Measurements from ENCODE around the gene ZNF530.

The ZNF530 gene

DNA sequence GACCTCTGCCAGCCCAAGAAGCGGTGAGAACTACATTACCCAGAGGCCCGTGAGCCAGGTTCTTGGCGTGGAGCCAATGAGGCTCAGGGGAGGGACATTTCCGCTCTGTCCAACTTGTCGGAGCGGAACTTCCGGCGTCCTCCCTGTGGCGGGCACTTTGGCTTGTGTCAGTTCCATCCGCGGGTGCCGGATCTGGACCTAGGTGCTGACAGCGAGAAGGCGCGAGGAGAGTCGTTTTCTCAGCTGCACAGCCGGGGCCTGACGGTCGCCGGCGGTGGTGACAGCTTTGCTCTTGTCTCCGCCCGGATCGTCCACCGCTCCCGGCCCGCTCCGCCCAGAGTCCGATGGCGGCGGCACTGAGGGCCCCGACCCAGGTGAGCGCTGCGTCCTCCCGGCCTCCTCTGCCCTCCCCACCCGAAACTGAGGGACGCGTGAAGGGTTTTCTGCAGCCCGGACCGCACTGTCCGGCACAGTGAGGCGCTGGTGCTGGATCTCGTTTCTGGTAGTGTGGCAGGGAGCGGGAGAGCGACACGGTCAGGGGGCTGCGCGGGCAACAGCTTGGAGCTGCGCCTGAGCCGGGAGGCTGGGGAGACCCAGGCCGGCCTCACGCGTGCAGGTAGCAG lies at the start of gene ZNF530:
ZNF530 (plus strand) TSS at position 125 of the 623 bp plus-strand sequence. CDS start 4,461 bp downstream, outside the sequence.
- peak; percentile 79 for DNase-seq

DNA sequence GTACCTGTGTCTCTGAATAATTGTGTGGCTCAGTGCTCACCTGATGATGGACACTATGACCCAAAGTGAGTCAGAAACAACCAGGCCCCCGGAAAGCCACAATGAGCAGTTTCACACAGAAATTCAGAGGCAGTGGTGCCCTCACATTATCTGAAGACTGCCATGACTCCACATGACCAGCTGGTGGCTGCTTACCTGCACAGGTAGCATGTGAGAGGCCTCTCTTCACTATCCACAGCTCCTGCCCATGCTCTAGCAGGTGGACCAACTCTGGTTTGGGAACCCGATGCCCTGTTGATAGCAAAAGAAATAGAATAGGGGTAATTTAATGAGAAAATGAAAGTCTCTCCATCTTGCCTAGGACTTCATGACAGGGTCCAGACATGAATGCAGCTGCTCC lies 47.3 kb upstream of the ZNF530 start:
- no peak for DNase-seq

DNA sequence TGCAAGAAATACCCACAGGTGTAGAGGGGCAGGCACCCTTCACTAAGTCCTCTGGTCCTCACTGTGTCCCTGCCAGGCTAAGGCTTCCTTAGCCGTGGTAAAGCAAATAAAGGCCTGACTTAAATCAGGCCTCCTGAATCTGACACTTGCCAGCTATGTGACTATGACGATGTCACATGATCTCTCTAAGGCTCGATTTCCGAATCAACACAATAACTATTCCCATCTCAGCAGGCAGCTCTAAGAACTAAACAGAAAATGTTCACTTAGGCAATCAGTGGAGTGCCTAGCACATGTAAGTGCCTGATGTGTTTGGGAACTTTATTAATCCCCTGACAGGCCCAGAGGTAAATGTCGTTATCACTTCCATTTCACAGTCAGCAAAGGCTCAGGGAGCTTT lies 42.0 kb upstream of the ZNF530 start:
- DNase-seq, result no peak

DNA sequence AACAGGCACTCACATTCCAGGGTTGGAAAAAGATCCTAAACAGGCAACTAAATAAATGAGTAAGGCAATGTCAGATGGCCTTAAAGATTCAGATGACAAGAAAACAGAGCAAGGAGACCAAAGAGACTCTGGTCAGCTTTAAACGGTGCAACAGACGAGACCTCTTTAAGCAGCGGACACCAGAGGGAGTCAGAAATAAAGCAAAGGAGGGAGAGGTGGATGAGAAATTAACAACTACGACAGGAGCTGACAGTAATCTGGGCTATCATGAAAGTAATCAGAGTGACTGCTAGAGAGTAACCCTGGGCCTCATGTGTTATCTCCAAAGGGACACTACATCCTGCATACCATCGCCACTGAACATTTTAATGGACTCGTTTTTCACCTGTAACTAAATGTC lies 41.2 kb upstream of the ZNF530 start:
- DNase-seq, result no peak

DNA sequence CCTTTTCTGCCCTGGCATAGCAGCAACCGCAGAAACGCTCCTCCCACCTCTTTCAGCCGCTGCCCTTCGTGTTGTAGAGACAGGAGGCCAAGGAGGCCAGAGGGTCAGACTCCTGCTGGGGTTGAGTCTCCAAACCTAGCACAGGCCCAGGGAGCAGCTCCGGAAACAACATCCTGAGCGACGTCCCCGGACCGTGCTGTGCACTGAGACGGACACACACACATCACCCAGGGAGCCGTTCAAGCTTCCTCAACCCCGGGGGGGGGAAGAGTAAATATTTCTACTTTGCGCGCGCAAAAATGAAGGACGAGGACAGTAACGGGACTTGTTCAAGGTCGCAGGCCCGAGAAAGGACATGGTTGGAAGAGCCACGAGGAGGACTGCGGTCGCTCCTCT lies 40.7 kb upstream of the ZNF530 start:
- no peak for DNase-seq

DNA sequence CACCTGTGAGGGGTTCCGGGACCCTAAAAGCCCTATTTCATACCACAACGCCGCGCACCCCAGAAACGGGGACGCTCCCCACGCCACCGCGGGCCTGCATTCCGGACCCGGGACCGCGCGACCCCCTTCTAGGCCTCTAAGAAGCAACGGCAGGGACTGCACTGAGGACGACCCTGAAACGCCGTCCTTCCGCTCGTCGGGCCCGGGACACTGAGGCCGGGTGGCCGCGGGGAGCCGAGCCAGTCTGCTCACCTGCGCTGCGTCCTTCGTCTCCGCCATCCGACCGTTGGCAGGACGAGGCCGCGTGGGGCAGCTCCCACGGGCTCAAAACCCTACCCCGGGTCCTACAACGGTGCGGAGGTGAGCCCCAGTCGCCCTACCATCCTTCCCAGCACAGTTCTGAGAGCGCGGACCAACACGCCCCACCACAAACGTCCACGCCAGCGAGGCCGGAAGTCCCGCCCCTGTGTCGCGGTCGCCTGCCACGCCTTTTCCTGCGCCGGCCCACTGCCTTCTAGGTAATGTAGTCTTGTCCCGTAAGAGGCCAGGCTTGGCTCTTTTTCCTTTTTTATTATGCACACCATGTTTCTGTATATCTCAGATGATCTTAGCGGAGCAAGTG lies 40.2 kb upstream of the ZNF530 start, which contains the start of gene ZNF550:
ZNF550 (minus strand) TSS at position 460 of the 622 bp plus-strand sequence; CDS start at position 279, 181 bp downstream.
- peak; percentile 69 for DNase-seq

DNA sequence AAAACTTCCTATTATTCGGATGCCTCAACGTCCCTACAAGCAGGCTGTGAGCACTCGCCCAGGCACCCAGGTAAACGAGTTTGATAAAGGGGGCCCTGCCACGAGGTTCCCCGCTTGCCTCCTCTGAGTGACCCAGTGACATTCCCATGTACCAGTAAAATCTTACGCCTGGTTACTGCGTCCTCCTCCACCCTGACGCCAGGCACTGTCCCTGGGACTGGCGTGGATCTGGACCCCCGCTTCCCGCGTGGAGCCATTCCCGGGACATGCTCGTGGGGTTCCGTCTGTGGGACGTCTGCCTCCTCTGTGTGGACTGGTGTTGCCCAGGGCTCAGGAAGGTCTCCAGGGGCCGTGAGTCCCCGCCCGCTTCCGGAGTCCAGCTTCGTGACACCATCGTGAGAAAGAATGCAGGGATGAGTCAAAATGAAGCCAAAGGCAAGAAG lies 39.6 kb upstream of the ZNF530 start:
- DNase-seq, result peak; percentile 73

DNA sequence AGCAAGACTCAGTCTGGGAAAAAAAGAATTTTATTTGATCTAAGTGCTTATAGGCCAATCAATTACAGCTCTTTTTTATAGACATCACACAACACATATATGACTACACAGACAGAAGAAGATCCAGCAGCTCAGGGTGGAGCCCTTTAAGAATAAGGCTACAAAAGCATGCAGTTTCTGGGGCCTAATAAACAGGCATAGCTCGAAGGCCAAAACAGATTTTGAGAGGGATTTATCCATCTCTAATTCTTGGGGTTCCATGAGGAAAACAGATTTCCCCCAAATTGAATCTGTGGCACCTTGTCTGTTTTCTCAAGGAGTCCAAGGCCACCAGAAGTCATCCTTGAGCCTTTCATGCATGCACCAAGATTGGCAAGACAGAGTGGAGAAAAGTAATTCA lies 36.1 kb upstream of the ZNF530 start:
- DNase-seq, result no peak

DNA sequence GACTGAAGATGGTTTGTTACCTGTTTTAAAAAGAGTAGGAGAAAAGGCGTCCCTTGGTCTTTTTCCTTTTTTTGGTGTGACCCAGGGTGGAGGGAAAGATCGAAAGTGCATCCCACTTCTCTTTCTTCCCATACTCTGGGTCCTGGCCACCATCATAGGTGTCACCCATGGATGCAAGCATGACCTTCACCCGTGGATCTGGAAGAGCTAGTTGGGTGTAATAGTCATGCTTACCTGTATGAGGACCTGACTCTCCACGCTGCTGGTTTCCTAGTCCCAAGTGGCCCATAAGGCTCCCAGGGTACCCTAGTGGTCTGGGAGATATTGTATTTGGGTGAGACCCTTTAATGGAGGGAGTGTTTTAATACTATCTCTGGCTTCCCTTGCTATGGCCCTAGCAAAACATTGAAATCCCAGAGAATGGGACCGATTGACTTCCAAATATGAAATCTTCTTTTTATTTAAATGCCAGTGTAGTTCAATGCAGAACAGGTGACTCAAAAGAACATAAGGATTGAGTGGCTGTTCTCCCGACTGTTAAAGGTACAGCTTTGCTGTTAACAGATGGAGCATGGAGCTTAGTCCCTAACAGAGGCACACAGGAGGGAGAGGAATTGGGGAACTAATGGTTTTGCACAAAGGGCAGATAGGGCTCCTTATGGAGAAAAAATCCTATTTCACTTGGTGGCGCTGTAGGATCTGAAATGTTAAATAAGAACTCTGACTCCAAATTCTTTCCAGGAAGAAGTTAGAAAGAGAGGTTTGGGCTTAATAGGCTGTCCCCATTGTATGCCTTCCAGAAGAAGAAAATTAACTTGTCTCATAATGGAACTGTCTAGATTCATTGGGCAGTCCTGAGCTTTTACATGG lies 33.1 kb upstream of the ZNF530 start:
- no peak for DNase-seq

DNA sequence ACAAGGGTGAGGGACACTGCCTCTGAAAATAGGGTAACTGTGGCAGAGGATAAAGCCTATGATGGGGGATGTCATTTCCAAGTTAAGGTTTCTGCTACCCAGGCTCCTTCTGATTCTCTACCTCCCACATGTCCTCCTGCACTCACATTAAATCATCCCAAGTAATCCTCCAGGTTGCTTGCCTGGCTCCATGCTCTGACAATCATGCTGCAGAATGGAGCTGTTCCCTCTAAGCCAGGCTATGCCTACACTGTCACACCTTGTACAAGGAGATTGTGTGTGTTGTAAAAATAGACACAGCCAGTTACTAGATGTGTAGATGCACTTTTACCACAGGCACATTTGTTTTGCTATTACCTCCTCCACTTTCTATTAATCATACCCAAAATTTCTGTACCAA lies 29.0 kb upstream of the ZNF530 start:
- DNase-seq, result no peak

DNA sequence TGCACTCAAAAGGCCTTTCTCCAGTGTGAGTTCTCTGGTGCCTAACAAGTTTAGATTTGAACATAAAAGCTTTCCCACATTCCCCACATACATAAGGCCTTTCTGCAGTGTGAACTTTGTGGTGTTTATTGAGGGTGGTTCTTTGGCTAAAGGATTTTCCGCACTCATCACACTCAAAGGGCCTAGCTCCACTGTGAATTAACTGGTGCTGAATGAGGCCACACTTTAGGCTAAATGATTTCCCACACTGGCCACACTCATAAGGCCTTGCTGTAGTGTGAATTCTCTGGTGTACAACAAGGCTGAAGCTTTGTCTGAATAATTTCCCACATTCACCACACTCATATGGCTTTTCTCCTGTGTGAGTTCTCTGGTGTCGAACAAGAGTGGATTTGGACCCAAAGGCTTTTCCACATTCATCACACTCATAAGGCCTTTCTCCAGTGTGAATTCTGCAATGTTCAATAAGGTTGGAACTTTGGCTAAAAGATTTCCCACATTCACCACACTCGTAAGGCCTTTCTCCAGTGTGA lies 27.2 kb upstream of the ZNF530 start:
- no peak for DNase-seq

DNA sequence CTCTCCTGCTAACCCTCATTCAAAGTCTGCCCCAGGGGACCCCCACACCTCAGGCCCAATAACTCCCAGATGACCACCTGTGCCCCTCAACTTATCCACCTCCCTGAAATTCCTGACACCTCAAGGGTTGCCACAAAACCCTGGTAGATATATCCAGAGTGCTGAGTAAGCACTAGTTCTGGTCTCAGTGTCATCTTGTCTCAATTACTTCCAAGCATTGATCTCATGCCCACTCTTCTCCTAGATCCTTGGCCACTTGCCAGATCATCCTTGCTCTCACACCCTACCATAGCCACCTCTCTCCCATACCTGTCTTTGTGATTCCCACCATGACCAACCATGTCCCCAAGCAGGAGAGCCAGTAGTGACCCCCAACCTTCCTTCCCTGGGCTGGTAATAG lies 23.0 kb upstream of the ZNF530 start:
- DNase-seq, result no peak

DNA sequence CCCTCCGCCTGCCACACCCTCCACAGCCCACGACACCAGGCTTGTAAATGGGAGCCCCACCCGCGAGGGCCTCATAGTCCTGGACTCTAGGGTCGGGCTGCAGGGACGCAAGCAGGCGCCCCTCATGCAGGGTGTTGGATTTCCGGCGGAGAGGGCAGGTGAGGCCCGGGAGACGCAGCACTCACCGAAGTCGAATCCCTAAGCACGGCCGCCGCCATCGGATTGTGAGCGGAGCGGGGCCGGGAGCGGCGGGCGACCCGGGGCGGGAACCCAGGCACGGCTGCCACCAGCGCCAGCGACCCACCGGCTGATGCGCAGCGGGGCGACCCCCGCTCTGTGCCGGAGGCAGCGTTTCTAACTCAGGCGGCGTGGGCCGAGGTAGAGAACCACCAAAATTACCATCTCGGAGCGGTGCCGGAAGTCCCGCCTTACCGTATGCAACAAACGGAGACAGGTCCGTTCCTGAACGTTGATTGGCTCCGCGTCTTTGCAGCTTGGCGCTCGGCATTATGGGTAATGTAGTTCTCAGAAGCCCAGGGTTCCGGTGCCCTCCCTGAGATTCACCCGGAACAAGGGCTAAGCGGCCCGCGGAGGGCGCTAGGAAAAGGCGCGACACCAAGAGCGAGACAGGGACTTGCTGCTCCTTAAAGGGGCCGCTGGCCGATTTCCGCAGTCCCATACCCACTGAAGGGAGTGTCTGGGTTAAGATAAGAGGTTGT lies 21.0 kb upstream of the ZNF530 start, which contains the start of gene ZNF416:
ZNF416 (minus strand) TSS at position 425 of the 719 bp plus-strand sequence; CDS start at position 218, 207 bp downstream.
- peak; percentile 92 for DNase-seq

DNA sequence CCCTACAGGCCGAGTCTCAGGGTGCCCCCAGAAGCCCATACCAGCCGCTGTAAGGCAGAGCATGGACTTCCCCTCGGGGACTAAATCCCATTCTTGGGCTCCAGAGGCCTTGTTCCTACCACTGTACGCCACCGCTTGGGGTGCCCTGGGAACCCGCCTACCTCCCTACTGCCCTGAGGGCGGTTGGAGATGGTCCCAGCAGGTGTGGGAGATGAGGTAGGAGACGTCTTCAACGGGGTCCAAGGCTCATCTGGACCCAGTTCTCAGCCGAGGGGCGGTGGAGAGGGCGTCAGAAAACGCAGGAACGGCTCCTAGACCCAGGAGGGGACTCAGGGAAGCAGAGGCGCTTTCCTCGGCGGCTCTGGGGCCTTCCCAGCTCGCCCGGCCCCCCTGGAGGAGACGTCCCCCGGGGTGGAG lies 16.6 kb upstream of the ZNF530 start:
- no peak for DNase-seq

DNA sequence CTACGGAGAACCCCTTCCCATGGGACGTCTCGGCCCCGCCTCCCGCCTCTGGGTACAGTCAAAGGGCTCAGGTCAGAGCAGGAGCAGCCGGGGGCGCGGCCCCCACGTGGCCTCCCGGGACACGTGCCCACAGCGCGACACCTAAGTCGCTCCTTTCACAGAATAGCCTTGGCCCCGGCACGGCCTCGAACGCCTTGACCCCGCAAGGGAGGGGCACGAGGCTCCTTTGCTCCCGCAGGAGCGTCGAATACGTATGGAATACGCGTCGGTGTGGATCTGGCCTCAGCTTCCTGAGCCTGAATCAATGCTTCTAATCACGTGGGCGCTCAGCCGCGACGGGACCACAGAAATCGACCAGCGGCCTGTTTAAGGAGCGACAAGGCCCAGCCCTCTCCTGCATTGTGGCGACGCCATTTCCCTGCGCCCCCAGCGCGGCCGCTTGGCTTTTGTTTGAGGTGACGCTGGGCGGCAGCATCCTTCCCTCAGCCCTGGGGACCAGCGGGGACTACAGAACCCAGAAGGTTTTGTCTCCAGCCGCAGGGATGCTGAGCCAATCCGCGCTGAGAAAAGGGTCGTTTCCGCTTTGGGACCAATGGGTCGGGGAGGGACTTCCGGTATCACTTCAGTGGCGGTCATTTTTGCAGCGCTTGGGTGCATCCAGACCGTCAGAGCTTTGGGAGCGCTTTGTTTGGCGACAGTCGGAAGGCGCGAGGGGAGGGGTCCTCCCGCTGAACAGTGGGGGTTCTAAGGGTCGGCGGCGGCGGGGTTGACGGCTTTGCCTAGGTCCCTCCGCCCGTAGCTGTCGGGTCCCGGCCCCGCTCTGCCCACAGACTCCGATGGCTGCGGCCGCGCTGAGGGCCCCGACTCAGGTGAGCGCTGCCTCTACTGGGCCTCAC lies 15.9 kb upstream of the ZNF530 start, which contains the start of gene ZIK1:
ZIK1 (plus strand) TSS at position 625 of the 896 bp plus-strand sequence; CDS start at position 837, 212 bp downstream.
- DNase-seq, result peak; percentile 74

DNA sequence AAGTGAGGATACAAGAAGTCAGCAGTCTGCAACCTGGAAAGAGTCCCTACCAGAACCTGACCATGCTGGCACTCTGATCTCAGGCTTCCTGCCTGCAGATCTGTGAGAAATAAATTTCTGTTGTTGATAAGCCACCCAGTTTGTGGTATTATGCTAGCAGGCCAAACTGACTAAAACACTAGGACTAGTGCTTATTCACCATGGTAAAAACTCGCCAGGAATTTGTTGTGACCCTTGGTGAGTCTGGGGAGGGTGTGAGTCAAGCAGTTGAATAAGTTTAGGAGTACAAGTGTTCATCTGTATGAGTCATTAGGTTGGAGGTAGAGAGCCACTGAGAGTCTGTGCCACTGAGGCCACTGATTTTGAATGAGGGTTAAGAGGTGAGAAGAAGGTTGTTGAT lies 12.2 kb upstream of the ZNF530 start:
- peak; percentile 38 for DNase-seq

DNA sequence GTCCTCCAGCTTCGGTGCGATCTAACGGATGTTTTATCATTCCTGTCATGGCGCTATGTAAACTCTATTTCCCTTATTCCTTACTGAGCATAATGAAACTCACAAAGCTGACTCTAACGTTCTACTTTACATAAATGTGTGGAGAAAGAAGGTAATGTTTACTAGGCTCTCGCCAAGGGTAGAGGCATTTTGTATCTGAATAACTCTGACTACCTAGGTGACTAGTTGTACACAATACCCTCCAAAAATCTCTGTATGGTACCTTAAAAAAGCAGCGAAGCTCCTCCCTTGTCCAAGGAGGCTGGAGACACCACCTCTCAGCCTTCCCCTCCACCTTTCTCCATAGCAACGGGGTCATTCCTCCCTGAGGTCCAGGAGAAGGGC lies 316 bp upstream of the ZNF530 start:
- no peak for DNase-seq

DNA sequence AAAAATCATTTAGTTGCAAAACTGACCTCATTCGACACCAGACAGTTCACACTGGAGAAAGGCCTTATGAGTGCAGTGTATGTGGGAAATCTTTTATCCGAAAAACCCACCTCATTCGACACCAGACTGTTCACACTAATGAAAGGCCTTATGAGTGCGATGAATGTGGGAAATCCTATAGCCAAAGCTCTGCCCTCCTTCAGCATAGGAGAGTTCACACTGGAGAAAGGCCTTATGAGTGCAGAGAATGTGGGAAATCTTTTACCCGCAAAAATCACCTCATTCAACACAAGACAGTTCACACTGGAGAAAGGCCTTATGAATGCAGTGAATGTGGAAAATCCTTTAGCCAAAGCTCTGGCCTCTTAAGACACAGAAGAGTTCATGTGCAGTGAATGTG lies 7.2 kb downstream of the ZNF530 start:
- DNase-seq, result no peak

DNA sequence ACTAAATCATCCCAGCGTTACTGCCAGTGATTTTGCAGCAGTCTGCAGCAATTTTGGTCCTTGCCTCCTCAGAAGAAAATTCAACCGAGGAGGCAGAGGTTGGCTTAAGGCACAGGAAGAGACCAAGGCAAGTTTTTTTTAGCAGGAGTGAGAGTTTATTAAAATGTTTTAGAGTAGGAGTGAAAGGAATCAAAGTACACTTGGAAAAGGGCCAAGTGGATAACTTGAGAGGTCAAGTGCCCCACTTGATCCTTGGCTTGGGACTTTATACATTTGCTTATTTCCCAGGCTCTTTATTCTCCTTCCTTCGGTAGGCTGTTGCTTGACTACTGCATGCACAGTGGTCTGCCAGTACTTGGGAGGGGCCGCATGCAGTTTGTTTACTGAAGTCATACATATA lies 11.4 kb downstream of the ZNF530 start:
- no peak for DNase-seq

DNA sequence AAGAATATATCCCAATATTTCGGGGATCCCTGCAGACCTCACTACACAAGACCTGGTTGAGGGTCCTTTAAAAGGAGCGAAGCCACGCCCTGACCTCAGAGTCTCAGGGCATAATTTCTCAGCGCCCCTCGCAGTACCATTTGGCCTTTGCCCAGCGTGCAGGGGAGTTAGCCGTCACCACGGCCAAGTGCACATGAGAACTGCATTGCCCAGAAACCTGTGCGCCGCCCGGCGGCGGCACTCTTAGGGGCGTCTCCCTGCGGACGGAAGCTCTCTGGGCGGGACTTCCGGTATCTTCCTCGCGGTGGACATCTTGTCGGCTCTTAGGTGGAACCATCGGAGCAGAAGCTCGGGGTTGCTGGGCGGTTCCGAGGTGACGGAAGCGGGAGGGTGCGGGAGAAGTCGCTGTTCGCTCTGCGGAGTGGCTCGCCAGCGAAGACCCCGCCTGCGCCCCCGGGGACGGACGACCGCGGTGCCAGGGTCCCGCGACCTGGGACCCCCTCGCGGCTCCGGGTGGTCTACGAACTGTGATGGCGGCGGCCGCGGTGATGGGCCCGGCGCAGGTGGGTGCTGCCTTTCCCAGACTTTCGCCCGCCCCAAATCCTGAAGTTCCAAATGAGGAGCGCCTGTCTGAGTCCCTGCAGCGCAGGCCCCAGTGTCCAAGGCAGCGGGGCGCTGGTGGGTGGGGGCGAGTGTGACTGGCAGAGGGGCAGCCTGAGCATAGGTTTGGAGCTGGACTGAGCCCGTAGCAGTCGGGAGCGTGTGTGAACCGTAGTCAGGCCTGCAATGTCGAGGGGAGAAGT lies 14.5 kb downstream of the ZNF530 start, which contains the start of gene ZNF134:
ZNF134 (plus strand) TSS at position 302 of the 803 bp plus-strand sequence. CDS start 5,227 bp downstream, outside the sequence.
- DNase-seq, result peak; percentile 76
